Prostate gland (tissue), 2 donors: ENCODE results near the gene ZNF319. TPM values are rescaled to one million over a fixed set of nuclear protein-coding genes. Genes with fewer than 3 reads are reported as not detected.

Source experiments
- DNase-seq: peaks from one replicate; pipeline ENCODE4 v3.0.0-alpha.2; 2019; ENCODE audit warnings: low spot score
- H3K27ac ChIP-seq, 2 donors: fragments of 200-600 bp; sonication (generic); 2 replicates each; pipeline ENCODE4 v1.5.1; 2017 to 2019
- H3K27me3 ChIP-seq: fragments of 200-600 bp; sonication (generic); replicated peaks from 2 replicates; pipeline ENCODE4 v1.5.1; 2019; ENCODE audit not compliant: insufficient read depth
- H3K36me3 ChIP-seq, 2 donors: fragments of 200-600 bp; sonication (generic); 1 replicate in 1 of 2; 2 replicates in 1 of 2; pipeline versions ENCODE4 v1.5.1 to v1.8.1; 2017 to 2019
- H3K4me1 ChIP-seq: fragments of 200-600 bp; sonication (generic); replicated peaks from 2 replicates; pipeline ENCODE4 v1.5.1; 2019
- H3K4me3 ChIP-seq, 2 donors: fragments of 200-600 bp; sonication (generic); 2 replicates each; pipeline ENCODE4 v1.5.1; 2017 to 2019
- H3K9me3 ChIP-seq: fragments of 200-600 bp; sonication (generic); 2 replicates; pipeline ENCODE4 v1.5.1; 2017
- POLR2A ChIP-seq: fragments of 450-650 bp; IDR thresholded peaks from one replicate; pipeline ENCODE4 v1.6.1; 2016; ENCODE audit warnings: antibody characterized with exemption, mild to moderate bottlenecking
- POLR2AphosphoS5 ChIP-seq: sonication (generic); formaldehyde crosslinking; IDR thresholded peaks from one replicate; pipeline ENCODE4 v1.6.1; 2017; ENCODE audit warnings: antibody characterized with exemption
- WGBS: methylation state at CpG from one replicate; pipeline ENCODE4 v1.1.5; 2018; 5-methylcytosine and 5-hydroxymethylcytosine counted together
- intact Hi-C: fragments of 100-400 bp; cut with DNase I; formaldehyde crosslinking; loops from one replicate; pipeline ENCODE4 v1.14.2; 2022
- total RNA-seq, 2 donors: library from RNA; depleted of rRNA; stranded (reverse); fragments of >200 nt; gene quantifications; one replicate each; pipeline ENCODE4 v1.1.0, GENCODE V29; 2016
- TF ChIP-seq, protein P1 (sequence below), 4 experiments: fragments of 200-600 bp in 2 of 4; fragments of 450-650 bp in 2 of 4; sonication (generic) in 2 of 4; IDR thresholded peaks; 1 replicate in 3 of 4; 2 replicates in 1 of 4; pipeline ENCODE4 v1.5.1; 2016 to 2019; ENCODE audit warnings: antibody characterized with exemption in 4 of 4, mild to moderate bottlenecking in 2 of 4, moderate library complexity in 2 of 4

ZNF319 gene
- total RNA-seq, 2 donors from 2014 or later: 7.6 to 12.9 TPM

DNA sequence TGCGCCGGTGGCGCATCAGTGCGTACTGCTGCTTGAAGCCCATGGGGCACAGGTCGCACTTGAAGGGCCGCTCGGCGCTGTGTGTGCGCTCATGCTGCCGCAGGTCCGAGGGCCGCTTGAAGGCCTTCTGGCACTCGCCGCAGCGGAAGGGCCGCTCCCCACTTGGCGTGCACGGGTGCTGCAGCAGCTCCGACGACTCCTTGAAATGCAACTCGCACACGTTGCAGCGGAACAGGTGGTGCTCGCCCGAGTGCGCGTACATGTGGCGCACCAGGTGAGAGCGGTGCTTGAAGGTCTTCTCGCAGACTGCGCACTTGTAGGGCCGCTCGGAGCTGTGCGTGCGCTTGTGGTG, 3.3 kb downstream of the ZNF319 start:
- TF ChIP-seq POLR2AphosphoS5 (no peak), POLR2A (no peak)
- TF ChIP-seq, protein P1, sequence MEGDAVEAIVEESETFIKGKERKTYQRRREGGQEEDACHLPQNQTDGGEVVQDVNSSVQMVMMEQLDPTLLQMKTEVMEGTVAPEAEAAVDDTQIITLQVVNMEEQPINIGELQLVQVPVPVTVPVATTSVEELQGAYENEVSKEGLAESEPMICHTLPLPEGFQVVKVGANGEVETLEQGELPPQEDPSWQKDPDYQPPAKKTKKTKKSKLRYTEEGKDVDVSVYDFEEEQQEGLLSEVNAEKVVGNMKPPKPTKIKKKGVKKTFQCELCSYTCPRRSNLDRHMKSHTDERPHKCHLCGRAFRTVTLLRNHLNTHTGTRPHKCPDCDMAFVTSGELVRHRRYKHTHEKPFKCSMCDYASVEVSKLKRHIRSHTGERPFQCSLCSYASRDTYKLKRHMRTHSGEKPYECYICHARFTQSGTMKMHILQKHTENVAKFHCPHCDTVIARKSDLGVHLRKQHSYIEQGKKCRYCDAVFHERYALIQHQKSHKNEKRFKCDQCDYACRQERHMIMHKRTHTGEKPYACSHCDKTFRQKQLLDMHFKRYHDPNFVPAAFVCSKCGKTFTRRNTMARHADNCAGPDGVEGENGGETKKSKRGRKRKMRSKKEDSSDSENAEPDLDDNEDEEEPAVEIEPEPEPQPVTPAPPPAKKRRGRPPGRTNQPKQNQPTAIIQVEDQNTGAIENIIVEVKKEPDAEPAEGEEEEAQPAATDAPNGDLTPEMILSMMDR (IDR thresholded peaks at IDR 0.05): no peak
- Histone ChIP-seq H3K4me1 (peaks cover 13% of the 10 kb centered on the region), H3K36me3 (peaks cover 8 to 19% of the 10 kb centered on the region in 2 donors), H3K4me3 (no peak overlapping the region), H3K9me3 (no peaks in the 10 kb centered on the region), H3K27ac (no peak overlapping the region), H3K27me3 (no peaks in the 10 kb centered on the region)
- DNase-seq: no peak
- intact Hi-C loops: no loop called here
- WGBS: 95% methylated on average over 35 of the region's 35 CpGs

DNA sequence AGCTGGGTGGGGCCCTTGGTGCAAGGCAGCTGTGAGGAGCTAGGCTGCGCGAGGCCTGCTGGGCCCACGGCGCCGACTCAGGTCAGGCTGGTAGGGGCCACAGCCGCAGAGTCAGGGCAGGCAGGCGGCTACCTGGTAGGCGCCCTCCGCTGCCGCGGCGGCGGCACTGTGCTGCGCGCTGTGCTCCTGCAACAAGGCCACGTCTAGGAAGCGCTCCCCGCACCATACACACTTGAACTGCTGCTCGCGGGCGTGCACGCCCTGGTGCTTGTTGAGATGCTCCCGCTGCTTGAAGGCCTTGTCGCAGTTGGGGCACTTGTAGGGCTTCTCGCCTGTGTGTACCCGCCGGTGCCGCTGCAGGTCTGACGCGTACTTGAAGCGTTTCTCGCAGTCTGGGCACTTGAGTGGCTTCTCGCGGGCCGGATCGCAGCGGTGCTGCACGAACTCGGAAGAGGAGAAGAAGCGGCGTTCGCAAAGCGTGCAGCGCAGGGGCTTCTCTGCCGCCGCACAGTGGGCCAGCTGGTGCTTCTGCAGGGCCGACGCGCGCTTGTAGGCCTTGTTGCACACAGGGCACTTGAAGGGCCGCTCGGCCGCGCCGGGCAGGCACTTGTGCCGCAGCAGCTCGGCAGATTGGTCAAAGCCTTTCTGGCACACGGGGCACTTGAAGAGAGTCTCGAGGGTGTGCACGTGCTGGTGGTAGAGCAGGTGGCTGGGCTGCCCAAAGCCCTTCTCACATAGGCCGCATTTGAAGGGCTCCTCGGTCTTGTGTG, 3.9 kb downstream of the ZNF319 start:
- intact Hi-C loops: no loop called here
- WGBS: 96% methylated on average over 62 of the region's 62 CpGs
- H3K36me3 ChIP-seq: peaks cover 8 to 19% of the 10 kb centered on the region in 2 donors

DNA sequence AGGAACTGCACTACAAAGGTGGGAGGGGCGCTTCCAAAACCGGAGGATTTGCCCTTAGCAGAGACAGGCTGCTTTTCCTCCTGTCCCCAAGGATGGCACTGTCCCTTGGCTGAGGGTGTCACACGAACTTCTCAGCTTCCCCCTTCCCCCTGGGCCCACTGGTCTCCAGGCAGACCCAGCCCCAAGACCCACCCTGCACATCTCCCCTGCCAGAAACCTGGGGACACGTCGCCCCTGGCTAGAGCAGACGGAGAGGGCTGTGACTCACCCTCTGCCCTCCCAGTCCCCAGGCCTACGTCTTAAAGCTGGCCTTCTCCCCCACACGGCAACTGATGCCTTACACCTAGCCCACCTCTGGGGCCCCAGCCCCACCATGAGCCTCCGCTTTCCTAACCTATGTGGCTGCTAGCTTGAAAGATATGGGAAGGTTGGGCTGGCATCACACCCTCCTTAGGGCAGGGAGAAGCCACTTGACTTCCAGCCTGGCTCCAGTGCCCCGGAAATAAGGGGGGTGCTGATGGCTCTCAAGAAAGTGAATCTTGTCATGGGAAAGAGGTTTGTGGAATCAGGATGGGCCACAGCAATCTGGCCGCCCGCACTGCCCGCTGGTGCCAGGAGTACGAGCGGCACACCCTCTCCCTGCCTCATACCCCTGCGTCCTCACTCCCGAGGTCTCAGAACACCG, 4.6 kb downstream of the ZNF319 start:
- Histone ChIP-seq H3K27ac (no peak overlapping the region), H3K9me3 (no peaks in the 10 kb centered on the region), H3K4me1 (peaks cover 9% of the 10 kb centered on the region), H3K27me3 (no peaks in the 10 kb centered on the region), H3K36me3 (peaks cover 8 to 19% of the 10 kb centered on the region in 2 donors), H3K4me3 (no peak overlapping the region)
- intact Hi-C loops: no loop called here
- no peak for DNase-seq
- 91% methylated on average over 15 of the region's 18 CpGs for WGBS
- TF ChIP-seq, protein P1 (IDR thresholded peaks at IDR 0.05): no peak
- no peak for TF ChIP-seq POLR2A
- TF ChIP-seq POLR2AphosphoS5: no peak

More for the DNA sequence above, 3.9 kb downstream of the ZNF319 start:
- Histone ChIP-seq H3K27ac (no peak overlapping the region), H3K4me1 (peaks cover 9% of the 10 kb centered on the region), H3K4me3 (no peak overlapping the region), H3K27me3 (no peaks in the 10 kb centered on the region), H3K9me3 (no peaks in the 10 kb centered on the region)
- no peak for DNase-seq
- TF ChIP-seq POLR2A: no peak
- TF ChIP-seq POLR2AphosphoS5: no peak
- TF ChIP-seq, protein P1 (IDR thresholded peaks at IDR 0.05): no peak

DNA sequence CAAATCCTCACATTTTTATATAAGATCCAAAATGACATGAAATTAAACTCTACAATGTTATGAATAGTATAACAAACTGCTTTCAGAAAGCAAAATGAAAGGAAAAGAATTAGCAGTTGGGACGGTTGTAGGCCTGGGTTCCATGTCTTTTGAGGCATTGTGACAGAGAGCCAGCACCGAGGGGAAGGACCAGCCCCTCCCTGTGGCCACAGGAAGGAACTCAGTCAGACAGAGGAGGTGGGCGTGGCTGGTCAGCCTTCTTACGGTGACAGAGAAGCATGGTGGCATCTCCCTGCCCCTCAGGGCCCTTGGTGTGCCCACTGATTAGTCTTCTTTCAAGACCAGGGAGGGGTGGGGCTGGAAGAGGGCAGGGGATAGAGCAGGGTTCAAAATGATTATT, 5.7 kb downstream of the ZNF319 start:
- no peaks in the 10 kb centered on the region for H3K27me3 ChIP-seq
- TF ChIP-seq POLR2A: no peak
- TF ChIP-seq, protein P1 (IDR thresholded peaks at IDR 0.05): peak in 1 of 4 experiments; percentile 37
- intact Hi-C loops: no loop called here
- 26% methylated on average over 4 of the region's 4 CpGs for WGBS
- no peak overlapping the region for H3K27ac ChIP-seq
- H3K4me3 ChIP-seq: no peak overlapping the region
- H3K9me3 ChIP-seq: no peaks in the 10 kb centered on the region
- no peak for DNase-seq
- H3K4me1 ChIP-seq: peaks cover 7% of the 10 kb centered on the region
- H3K36me3 ChIP-seq: peaks cover 8 to 19% of the 10 kb centered on the region in 2 donors

DNA sequence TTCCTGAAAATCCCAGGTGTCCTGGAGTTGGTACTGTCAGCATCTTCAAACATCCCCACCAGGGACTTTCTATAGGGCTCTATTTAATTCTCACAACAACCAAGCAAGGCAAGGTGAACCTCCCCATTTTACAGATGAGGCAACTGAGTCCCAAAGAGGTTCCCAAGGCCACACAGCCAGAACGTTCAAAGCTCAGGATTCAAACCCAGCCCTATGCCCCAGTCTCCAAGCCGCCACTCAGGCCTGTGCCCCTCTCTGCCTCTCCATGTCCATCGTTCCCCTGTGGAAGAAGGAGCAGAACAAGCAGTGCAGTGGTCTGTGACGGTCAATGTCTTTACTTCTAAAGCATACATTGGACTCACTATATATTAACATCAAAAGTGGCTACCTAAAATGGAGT, 6.1 kb downstream of the ZNF319 start:
- no peaks in the 10 kb centered on the region for H3K27me3 ChIP-seq
- intact Hi-C loops: no loop called here
- no peak overlapping the region for H3K27ac ChIP-seq
- 86% methylated on average over 4 of the region's 4 CpGs for WGBS
- H3K4me3 ChIP-seq: no peak overlapping the region
- H3K9me3 ChIP-seq: no peaks in the 10 kb centered on the region
- H3K36me3 ChIP-seq: peaks cover 8 to 19% of the 10 kb centered on the region in 2 donors
- peaks cover 3% of the 10 kb centered on the region for H3K4me1 ChIP-seq
- no peak for DNase-seq
- TF ChIP-seq, protein P1 (IDR thresholded peaks at IDR 0.05): no peak
- TF ChIP-seq POLR2AphosphoS5 (no peak), POLR2A (no peak)
